Gastroesophageal sphincter (tissue), 3 donors: ENCODE results near the gene EEA1.

Experiments
- CTCF ChIP-seq, 4 experiments: fragments of 200-600 bp in 2 of 4; fragments of 450-650 bp in 2 of 4; sonication (generic) in 1 of 4; IDR thresholded peaks; one replicate each; pipeline ENCODE4 v1.5.1; 2017 to 2019; ENCODE audit warnings: antibody characterized with exemption in 4 of 4, mild to moderate bottlenecking in 2 of 4, moderate library complexity in 2 of 4
- EP300 ChIP-seq: sonication (generic); formaldehyde crosslinking; IDR thresholded peaks from one replicate; pipeline ENCODE4 v1.6.1; 2017; ENCODE audit warnings: antibody characterized with exemption, mild to moderate bottlenecking
- POLR2A ChIP-seq, 2 donors: fragments of 450-650 bp; IDR thresholded peaks; one replicate each; pipeline ENCODE4 v1.6.1; 2017; ENCODE audit warnings: antibody characterized with exemption in 2 of 2, mild to moderate bottlenecking in 2 of 2, moderate library complexity in 1 of 2
- POLR2AphosphoS5 ChIP-seq: sonication (generic); formaldehyde crosslinking; IDR thresholded peaks from one replicate; pipeline ENCODE4 v1.6.1; 2017; ENCODE audit warnings: antibody characterized with exemption

GRCh38 chr12:92810370-92810769 is 118.7 kb downstream of the EEA1 start:
- TF ChIP-seq CTCF (IDR thresholded peaks at IDR 0.05): no peak
- no peak for TF ChIP-seq POLR2A (IDR thresholded peaks at IDR 0.05)
- TF ChIP-seq POLR2AphosphoS5: no peak
- no peak for TF ChIP-seq EP300
